Stomach (tissue), 4 donors: ENCODE measurements around the gene AUTS2.

Source experiments
- CTCF ChIP-seq, 7 experiments: fragments of 450-650 bp in 4 of 7; fragments of 200-600 bp in 3 of 7; sonication (generic) in 3 of 7; IDR thresholded peaks; one replicate each; pipeline ENCODE4 v1.5.1; 2016 to 2019; ENCODE audit warnings: antibody characterized with exemption in 7 of 7, control low read depth in 2 of 7, mild to moderate bottlenecking in 1 of 7
- POLR2A ChIP-seq, 4 donors: fragments of 450-650 bp; IDR thresholded peaks; one replicate each; pipeline ENCODE4 v1.6.1; 2016; ENCODE audit warnings: antibody characterized with exemption in 4 of 4, control low read depth in 2 of 4, mild to moderate bottlenecking in 1 of 4, moderate library complexity in 1 of 4

GRCh38 chr7:69860486-69860885 is 262.2 kb downstream of the AUTS2 start:
- no peak for TF ChIP-seq POLR2A (IDR thresholded peaks at IDR 0.05)
- no peak for TF ChIP-seq CTCF (IDR thresholded peaks at IDR 0.05)
